Neural crest cell (in vitro differentiated cells): ENCODE results near the gene MEIOSIN. TPM values are rescaled to one million over a fixed set of nuclear protein-coding genes. Genes with fewer than 3 reads are reported as not detected.
"Not testable (repeated sequence)": the region's sequence is repeated elsewhere in the genome, so short reads cannot be mapped to it uniquely, and the experiment has no call there.

Experiments
- DNase-seq: peaks from one replicate; pipeline ENCODE4 v3.0.0; 2021; ENCODE audit warnings: low read depth, mixed read lengths, low spot score
- H3K27ac Mint-ChIP-seq: one replicate; pipeline ENCODE4 v1.8.0; 2021; ENCODE audit warnings: mild to moderate bottlenecking, mixed read lengths; ENCODE audit not compliant: unreplicated experiment
- H3K27me3 Mint-ChIP-seq: 2 replicates; pipeline ENCODE4 v1.8.0; 2021; ENCODE audit warnings: low read depth, mild to moderate bottlenecking, mixed read lengths
- H3K36me3 Mint-ChIP-seq: 2 replicates; pipeline ENCODE4 v1.8.0; 2021; ENCODE audit warnings: low read depth, mild to moderate bottlenecking, mixed read lengths
- H3K4me1 Mint-ChIP-seq: 2 replicates; pipeline ENCODE4 v1.8.0; 2021; ENCODE audit warnings: mixed read lengths
- H3K4me3 Mint-ChIP-seq: one replicate; pipeline ENCODE4 v1.8.0; 2021; ENCODE audit warnings: mild to moderate bottlenecking, mixed read lengths
- H3K9me3 Mint-ChIP-seq: 2 replicates; pipeline ENCODE4 v1.8.0; 2021; ENCODE audit warnings: mixed read lengths
- total RNA-seq: library from RNA; stranded (reverse); gene quantifications from 2 replicates; pipeline ENCODE4 v1.2.1, GENCODE V29; 2021
- TF ChIP-seq, protein P1 (sequence below): fragments of 200-600 bp; sonication (generic); conservative IDR thresholded peaks from 2 replicates; pipeline ENCODE4 v1.5.0; 2021; ENCODE audit warnings: antibody characterized with exemption, mild to moderate bottlenecking

Gene MEIOSIN
- total RNA-seq, 1 donor from 2014 or later = not detected

DNA sequence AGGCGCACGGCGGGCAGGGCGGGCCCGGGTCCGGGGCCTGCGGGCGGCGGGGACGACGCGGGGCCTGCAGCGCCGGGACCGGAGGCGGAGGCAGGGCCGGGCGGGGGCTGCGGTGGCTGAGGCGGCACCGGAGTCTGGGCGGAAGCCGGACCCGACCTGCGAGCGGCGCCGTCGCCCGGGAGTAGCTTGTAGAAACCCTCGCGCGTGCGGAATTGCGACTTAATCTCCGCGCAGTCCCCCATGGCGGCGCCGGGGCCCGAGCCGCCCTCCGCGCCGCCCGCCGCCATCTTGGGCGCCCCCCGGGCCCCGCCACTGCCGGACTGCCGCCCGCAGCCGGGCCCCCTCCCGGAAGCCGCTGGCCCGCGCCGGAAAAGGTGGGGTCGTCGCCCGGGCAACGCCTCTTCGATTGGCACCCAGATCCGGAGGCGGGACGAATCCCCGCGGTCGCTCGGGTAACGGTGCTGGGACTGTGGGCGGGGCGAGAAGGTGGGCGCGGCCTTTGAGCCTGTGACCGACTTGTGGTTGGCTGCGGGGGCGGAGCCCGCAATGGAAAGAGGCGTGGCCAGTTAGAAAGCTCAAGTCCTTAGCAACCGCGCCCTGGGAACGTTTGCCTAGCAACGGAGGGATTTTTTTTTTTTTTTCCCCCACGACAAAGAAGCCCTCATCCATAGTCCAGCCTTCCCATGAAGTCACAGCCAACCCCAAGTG, 59.4 kb downstream of the MEIOSIN start, which contains the start of gene DMWD:
DMWD (minus strand) TSS at position 376 of the 708 bp plus-strand sequence; CDS start at position 287, 89 bp downstream.
- Mint-ChIP-seq H3K27ac (peak within 1 kb of the TSS; percentile 97), H3K4me1 (peaks cover 34% of the 10 kb centered on the region), H3K9me3 (no peaks in the 10 kb centered on the region), H3K27me3 (no peaks in the 10 kb centered on the region), H3K4me3 (peak within 1 kb of the TSS; percentile 97), H3K36me3 (peaks cover 15% of the 10 kb centered on the region)
- peak; percentile 100 for DNase-seq
- TF ChIP-seq, protein P1, sequence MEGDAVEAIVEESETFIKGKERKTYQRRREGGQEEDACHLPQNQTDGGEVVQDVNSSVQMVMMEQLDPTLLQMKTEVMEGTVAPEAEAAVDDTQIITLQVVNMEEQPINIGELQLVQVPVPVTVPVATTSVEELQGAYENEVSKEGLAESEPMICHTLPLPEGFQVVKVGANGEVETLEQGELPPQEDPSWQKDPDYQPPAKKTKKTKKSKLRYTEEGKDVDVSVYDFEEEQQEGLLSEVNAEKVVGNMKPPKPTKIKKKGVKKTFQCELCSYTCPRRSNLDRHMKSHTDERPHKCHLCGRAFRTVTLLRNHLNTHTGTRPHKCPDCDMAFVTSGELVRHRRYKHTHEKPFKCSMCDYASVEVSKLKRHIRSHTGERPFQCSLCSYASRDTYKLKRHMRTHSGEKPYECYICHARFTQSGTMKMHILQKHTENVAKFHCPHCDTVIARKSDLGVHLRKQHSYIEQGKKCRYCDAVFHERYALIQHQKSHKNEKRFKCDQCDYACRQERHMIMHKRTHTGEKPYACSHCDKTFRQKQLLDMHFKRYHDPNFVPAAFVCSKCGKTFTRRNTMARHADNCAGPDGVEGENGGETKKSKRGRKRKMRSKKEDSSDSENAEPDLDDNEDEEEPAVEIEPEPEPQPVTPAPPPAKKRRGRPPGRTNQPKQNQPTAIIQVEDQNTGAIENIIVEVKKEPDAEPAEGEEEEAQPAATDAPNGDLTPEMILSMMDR = no peak

DNA sequence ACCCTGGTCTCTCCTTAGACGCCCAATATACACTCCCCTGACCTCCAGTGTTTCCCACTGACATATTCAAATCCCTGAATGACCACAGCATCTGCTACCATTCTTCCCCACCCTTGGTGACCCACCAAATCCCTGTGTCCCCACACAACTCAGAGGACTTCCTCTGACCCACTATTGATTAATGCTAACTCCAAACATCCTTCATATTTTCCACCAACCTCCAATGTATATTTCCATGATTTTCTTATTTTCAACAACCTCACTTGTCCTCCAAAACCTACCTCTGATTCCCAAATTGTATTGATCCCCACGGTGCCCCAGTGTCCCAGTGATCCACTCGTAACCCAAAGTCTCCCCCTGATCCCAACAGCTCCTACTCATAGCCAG, 59.9 kb downstream of the MEIOSIN start:
- Mint-ChIP-seq H3K9me3 (no peaks in the 10 kb centered on the region), H3K4me1 (peaks cover 34% of the 10 kb centered on the region), H3K4me3 (peak overlapping the region; percentile 95), H3K36me3 (peaks cover 12% of the 10 kb centered on the region), H3K27me3 (no peaks in the 10 kb centered on the region), H3K27ac (peak overlapping the region; percentile 97)
- TF ChIP-seq, protein P1 = no peak
- no peak for DNase-seq

DNA sequence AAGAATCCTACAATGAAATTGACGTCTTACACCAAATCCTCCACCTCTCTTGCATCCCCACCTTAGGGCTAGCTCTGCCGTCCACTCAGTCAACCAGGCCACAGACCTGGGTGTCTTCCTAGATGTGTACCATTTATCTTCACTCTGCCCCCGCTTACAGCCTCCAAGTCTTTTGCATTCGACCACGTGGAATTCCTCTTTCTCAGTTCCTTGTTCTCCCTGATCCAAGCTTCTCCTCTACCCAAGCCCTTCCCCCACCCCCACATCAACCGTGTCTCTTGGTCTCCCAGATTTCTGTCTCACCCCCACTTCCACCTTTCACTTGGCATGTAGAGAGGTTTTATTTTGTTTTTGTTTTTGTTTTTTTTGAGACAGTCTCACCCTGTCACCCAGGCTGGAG, 60.6 kb downstream of the MEIOSIN start:
- Mint-ChIP-seq H3K36me3 (peaks cover 8% of the 10 kb centered on the region), H3K4me1 (peaks cover 35% of the 10 kb centered on the region), H3K27me3 (no peaks in the 10 kb centered on the region), H3K9me3 (no peaks in the 10 kb centered on the region), H3K4me3 (peak overlapping the region; percentile 95), H3K27ac (no peak overlapping the region)
- DNase-seq = no peak
- TF ChIP-seq, protein P1 = no peak

DNA sequence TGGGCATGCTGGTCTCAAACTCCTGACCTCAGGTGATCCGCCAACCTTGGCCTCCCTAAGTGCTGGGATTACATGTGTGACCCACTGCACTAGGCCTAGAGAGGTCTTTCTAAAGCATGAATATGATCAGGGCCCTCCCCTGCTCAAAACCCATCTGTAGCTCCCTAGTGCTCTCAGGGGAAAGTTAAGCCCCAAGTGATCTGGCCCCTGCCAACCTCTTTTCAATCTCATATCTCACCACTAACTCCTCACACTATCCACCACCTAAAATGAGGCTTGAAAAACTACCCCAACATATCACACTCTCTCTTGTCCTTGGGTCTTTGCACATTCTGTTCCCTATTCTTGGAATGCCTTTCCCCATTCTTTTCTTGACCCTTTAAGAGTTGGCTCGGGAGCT, 61.4 kb downstream of the MEIOSIN start:
- peak overlapping the region; percentile 3 for H3K27ac Mint-ChIP-seq

DNA sequence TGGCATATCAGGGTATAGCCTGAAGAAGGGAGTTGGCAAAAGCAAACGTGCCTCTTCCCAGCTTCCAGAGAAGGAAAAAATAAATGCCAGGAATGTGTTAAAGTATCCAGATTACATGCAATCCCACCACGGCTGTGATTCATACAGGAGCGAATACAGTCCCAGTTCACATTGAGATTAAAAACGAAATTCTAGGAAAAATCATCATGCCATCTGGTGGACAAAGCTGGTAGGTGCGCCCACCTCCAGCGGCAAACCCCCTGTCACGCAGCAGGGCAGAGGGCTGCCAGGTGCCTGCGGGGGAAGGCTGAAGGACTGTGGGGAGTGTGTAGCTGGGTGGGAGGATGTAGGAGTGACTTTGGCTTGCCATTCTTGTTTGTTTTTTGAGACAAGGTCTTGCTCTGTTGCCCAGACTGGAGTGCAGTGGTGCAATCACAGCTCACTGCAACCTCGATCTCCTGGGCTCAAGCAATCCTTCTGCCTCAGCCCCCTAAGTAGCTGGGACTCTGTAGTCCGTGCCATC, 65.8 kb downstream of the MEIOSIN start:
- Mint-ChIP-seq H3K4me1 (peaks cover 11% of the 10 kb centered on the region), H3K27ac (no peak overlapping the region), H3K9me3 (no peaks in the 10 kb centered on the region), H3K4me3 (peak overlapping the region; percentile 63), H3K36me3 (no peaks in the 10 kb centered on the region), H3K27me3 (no peaks in the 10 kb centered on the region)
- TF ChIP-seq, protein P1 = peak; percentile 84
- DNase-seq = peak; percentile 71

More for the DNA sequence above, 61.4 kb downstream of the MEIOSIN start:
- Mint-ChIP-seq H3K9me3 (no peaks in the 10 kb centered on the region), H3K4me1 (peaks cover 39% of the 10 kb centered on the region), H3K36me3 (peaks cover 3% of the 10 kb centered on the region), H3K27me3 (no peaks in the 10 kb centered on the region), H3K4me3 (peak overlapping the region; percentile 9)
- TF ChIP-seq, protein P1 = no peak
- DNase-seq = no peak

- not testable (repeated sequence) for H3K36me3 Mint-ChIP-seq, H3K9me3 Mint-ChIP-seq, H3K27ac Mint-ChIP-seq, H3K4me3 Mint-ChIP-seq, H3K27me3 Mint-ChIP-seq, DNase-seq
- H3K4me1 Mint-ChIP-seq = peaks cover 10% of the 10 kb centered on the region
Measured at GRCh38 chr19:45799541-45799940, 66.3 kb downstream of the MEIOSIN start.
